Lower leg skin (tissue), 4 donors: Measurements from ENCODE around the gene FAM53B. TPM values are rescaled to one million over a fixed set of nuclear protein-coding genes. Genes with fewer than 3 reads are reported as not detected.

Source experiments
- DNase-seq, 2 donors: peaks; one replicate each; pipeline ENCODE4 v3.0.0-alpha.2; 2019; ENCODE audit warnings: low spot score in 2 of 2
- H3K4me3 ChIP-seq: fragments of 200-600 bp; sonication (generic); 2 replicates; pipeline ENCODE4 v1.5.1; 2017; ENCODE audit warnings: mild to moderate bottlenecking, low read depth; ENCODE audit not compliant: poor library complexity, severe bottlenecking
- CTCF ChIP-seq, 3 donors: fragments of 450-650 bp; IDR thresholded peaks; one replicate each; pipeline ENCODE4 v1.5.1; 2016; ENCODE audit warnings: antibody characterized with exemption in 3 of 3, mild to moderate bottlenecking in 3 of 3, moderate library complexity in 2 of 3
- POLR2A ChIP-seq, 2 donors: fragments of 450-650 bp; IDR thresholded peaks; one replicate each; pipeline ENCODE4 v1.6.1; 2016 to 2017; ENCODE audit warnings: antibody characterized with exemption in 2 of 2, mild to moderate bottlenecking in 1 of 2, moderate library complexity in 1 of 2
- WGBS, 2 donors: methylation state at CpG; one replicate each; pipeline ENCODE4 v1.1.5; 2018; 5-methylcytosine and 5-hydroxymethylcytosine counted together
- intact Hi-C: fragments of 100-400 bp; cut with DNase I; formaldehyde crosslinking; loops from one replicate; pipeline ENCODE4 v1.15.0; 2023; ENCODE audit warnings: low total_unique reads
- total RNA-seq, 4 donors: library from RNA; depleted of rRNA; stranded (reverse); fragments of >200 nt; gene quantifications; one replicate each; pipeline ENCODE4 v1.1.0, GENCODE V29; 2016

The FAM53B gene
- total RNA-seq, 4 donors from 2014 or later: 41.5 to 69.1 (median 58.2) TPM

GRCh38 chr10:124594240-124594639 lies 149.9 kb downstream of the FAM53B start:
- intact Hi-C loops: no loop called here
- no peak for DNase-seq
- 89 to 93% methylated on average over 6 of the region's 6 CpGs for WGBS, 2 donors
- no peak overlapping the region for H3K4me3 ChIP-seq
- TF ChIP-seq CTCF (IDR thresholded peaks at IDR 0.05): no peak
- TF ChIP-seq POLR2A (IDR thresholded peaks at IDR 0.05): no peak

- DNase-seq: no peak
- H3K4me3 ChIP-seq: no peak overlapping the region
- TF ChIP-seq POLR2A (IDR thresholded peaks at IDR 0.05): no peak
- no peak for TF ChIP-seq CTCF (IDR thresholded peaks at IDR 0.05)
- WGBS, 2 donors: 92 to 94% methylated on average over 17 of the region's 17 CpGs
- intact Hi-C loops: no loop called here
Measured at GRCh38 chr10:124593431-124593985, 150.7 kb downstream of the FAM53B start.

- no peak overlapping the region for H3K4me3 ChIP-seq
- DNase-seq: no peak
- intact Hi-C loops: no loop called here
- 90 to 92% methylated on average over 26 of the region's 26 CpGs for WGBS, 2 donors
- TF ChIP-seq CTCF (IDR thresholded peaks at IDR 0.05) (no peak), POLR2A (IDR thresholded peaks at IDR 0.05) (no peak)
Measured at GRCh38 chr10:124592736-124593430, 151.3 kb downstream of the FAM53B start.

- 87 to 97% methylated on average over 7 of the region's 7 CpGs for WGBS, 2 donors
- intact Hi-C loops: no loop called here
- TF ChIP-seq CTCF (IDR thresholded peaks at IDR 0.05) (no peak), POLR2A (IDR thresholded peaks at IDR 0.05) (no peak)
- DNase-seq: no peak
- no peak overlapping the region for H3K4me3 ChIP-seq
Measured at GRCh38 chr10:124592101-124592500, 152.1 kb downstream of the FAM53B start.

GRCh38 chr10:124591123-124591495 lies 153.1 kb downstream of the FAM53B start:
- no peak for DNase-seq
- WGBS, 2 donors: 94% methylated on average over 4 of the region's 5 CpGs
- intact Hi-C loops: no loop called here
- no peak overlapping the region for H3K4me3 ChIP-seq
- TF ChIP-seq CTCF (IDR thresholded peaks at IDR 0.05) (no peak), POLR2A (IDR thresholded peaks at IDR 0.05) (no peak)
